Sigmoid colon (tissue), 4 donors: ENCODE measurements around the gene POLR3A.

Experiments used
- CTCF ChIP-seq, 4 experiments: fragments of 450-650 bp in 3 of 4; fragments of 200-600 bp in 1 of 4; IDR thresholded peaks; one replicate each; pipeline ENCODE4 v1.5.1; 2016 to 2019; ENCODE audit warnings: antibody characterized with exemption in 4 of 4, mild to moderate bottlenecking in 3 of 4, moderate library complexity in 2 of 4
- EP300 ChIP-seq, 4 donors: sonication (generic); formaldehyde crosslinking; IDR thresholded peaks; one replicate each; pipeline ENCODE4 v1.6.1; 2017; ENCODE audit warnings: antibody characterized with exemption in 4 of 4
- POLR2A ChIP-seq, 2 donors: fragments of 450-650 bp; IDR thresholded peaks; one replicate each; pipeline ENCODE4 v1.6.1; 2016; ENCODE audit warnings: antibody characterized with exemption in 2 of 2, mild to moderate bottlenecking in 2 of 2, moderate library complexity in 2 of 2

- TF ChIP-seq POLR2A (IDR thresholded peaks at IDR 0.05) (no peak), CTCF (IDR thresholded peaks at IDR 0.05) (no peak), EP300 (IDR thresholded peaks at IDR 0.05) (no peak)
Measured at GRCh38 chr10:77922566-77923179, 106.6 kb downstream of the POLR3A start.
